ENCODE results near the gene HOXA7.

Gene HOXA7

DNA sequence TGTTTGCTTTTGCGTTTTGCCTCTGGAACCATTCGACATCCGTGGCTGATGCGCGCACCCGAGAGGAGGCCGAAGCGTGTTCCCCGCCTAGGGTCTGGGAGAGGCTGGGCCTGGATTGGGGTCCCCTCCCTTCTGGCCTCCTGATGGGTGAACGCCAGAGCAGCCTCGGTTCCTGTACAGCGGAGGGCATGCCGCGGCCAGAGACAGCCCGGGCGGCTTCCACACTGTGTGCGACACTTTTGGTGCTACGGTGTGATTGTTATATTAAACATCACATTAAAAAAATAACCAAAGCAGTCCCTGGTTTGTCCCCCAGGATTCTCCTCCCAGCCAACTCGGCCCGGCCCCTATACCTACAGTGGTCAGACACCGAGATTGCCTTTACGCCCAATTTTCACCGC is 3.7 kb upstream of the HOXA7 start:
- H3K79me2 ChIP-seq (ENCODE audit: insufficient read depth, low read depth): no peaks in the 10 kb centered on the region
- no peaks in the 10 kb centered on the region for H3K36me3 ChIP-seq (ENCODE audit: insufficient read depth)
- H3K27ac ChIP-seq: no peak overlapping the region
- H3K4me3 ChIP-seq (IDR thresholded peaks at IDR 0.05; ENCODE audit: insufficient read depth, low read depth, low read length): no peak overlapping the region
- H2AFZ ChIP-seq (ENCODE audit: low read depth): peak overlapping the region; percentile 100
- peak overlapping the region; percentile 75 for H3K4me2 ChIP-seq
- peak overlapping the region; percentile 80; the same call in 1 of the 2 replicates for H3K9ac ChIP-seq
- TF ChIP-seq, protein P1, sequence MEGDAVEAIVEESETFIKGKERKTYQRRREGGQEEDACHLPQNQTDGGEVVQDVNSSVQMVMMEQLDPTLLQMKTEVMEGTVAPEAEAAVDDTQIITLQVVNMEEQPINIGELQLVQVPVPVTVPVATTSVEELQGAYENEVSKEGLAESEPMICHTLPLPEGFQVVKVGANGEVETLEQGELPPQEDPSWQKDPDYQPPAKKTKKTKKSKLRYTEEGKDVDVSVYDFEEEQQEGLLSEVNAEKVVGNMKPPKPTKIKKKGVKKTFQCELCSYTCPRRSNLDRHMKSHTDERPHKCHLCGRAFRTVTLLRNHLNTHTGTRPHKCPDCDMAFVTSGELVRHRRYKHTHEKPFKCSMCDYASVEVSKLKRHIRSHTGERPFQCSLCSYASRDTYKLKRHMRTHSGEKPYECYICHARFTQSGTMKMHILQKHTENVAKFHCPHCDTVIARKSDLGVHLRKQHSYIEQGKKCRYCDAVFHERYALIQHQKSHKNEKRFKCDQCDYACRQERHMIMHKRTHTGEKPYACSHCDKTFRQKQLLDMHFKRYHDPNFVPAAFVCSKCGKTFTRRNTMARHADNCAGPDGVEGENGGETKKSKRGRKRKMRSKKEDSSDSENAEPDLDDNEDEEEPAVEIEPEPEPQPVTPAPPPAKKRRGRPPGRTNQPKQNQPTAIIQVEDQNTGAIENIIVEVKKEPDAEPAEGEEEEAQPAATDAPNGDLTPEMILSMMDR (conservative IDR thresholded peaks at IDR 0.05; ENCODE audit: low read depth, low read length): no peak
- H3K27me3 ChIP-seq (ENCODE audit: insufficient read depth, low read depth): no peaks in the 10 kb centered on the region
- H3K4me1 ChIP-seq (ENCODE audit: low read depth, poor library complexity, severe bottlenecking): no peaks in the 10 kb centered on the region
- no peaks in the 10 kb centered on the region for H4K20me1 ChIP-seq (ENCODE audit: insufficient read depth)

GRCh38 chr7:27159266-27160144 is 3.0 kb upstream of the HOXA7 start:
- Histone ChIP-seq H3K79me2 (ENCODE audit: insufficient read depth, low read depth) (no peaks in the 10 kb centered on the region), H3K27me3 (ENCODE audit: insufficient read depth, low read depth) (no peaks in the 10 kb centered on the region), H3K4me2 (no peak overlapping the region), H2AFZ (ENCODE audit: low read depth) (peak overlapping the region; percentile 100; the same call in 1 of the 2 replicates), H3K9ac (no peak overlapping the region), H3K36me3 (ENCODE audit: insufficient read depth) (no peaks in the 10 kb centered on the region), H4K20me1 (ENCODE audit: insufficient read depth) (no peaks in the 10 kb centered on the region), H3K4me1 (ENCODE audit: low read depth, poor library complexity, severe bottlenecking) (no peaks in the 10 kb centered on the region), H3K27ac (no peak overlapping the region), H3K4me3 (IDR thresholded peaks at IDR 0.05; ENCODE audit: insufficient read depth, low read depth, low read length) (no peak overlapping the region)
- TF ChIP-seq, protein P1 (conservative IDR thresholded peaks at IDR 0.05; ENCODE audit: low read depth, low read length): no peak

GRCh38 chr7:27158436-27159265 is 2.2 kb upstream of the HOXA7 start:
- Histone ChIP-seq H3K27ac (no peak overlapping the region), H2AFZ (ENCODE audit: low read depth) (no peak overlapping the region), H3K27me3 (ENCODE audit: insufficient read depth, low read depth) (no peaks in the 10 kb centered on the region), H3K9ac (no peak overlapping the region), H3K79me2 (ENCODE audit: insufficient read depth, low read depth) (no peaks in the 10 kb centered on the region), H3K4me1 (ENCODE audit: low read depth, poor library complexity, severe bottlenecking) (no peaks in the 10 kb centered on the region), H3K4me2 (no peak overlapping the region), H3K4me3 (IDR thresholded peaks at IDR 0.05; ENCODE audit: insufficient read depth, low read depth, low read length) (no peak overlapping the region), H4K20me1 (ENCODE audit: insufficient read depth) (no peaks in the 10 kb centered on the region), H3K36me3 (ENCODE audit: insufficient read depth) (no peaks in the 10 kb centered on the region)
- TF ChIP-seq, protein P1 (conservative IDR thresholded peaks at IDR 0.05; ENCODE audit: low read depth, low read length): no peak

- H4K20me1 ChIP-seq (ENCODE audit: insufficient read depth): no peaks in the 10 kb centered on the region
- no peaks in the 10 kb centered on the region for H3K79me2 ChIP-seq (ENCODE audit: insufficient read depth, low read depth)
- no peak overlapping the region for H3K9ac ChIP-seq
- no peak overlapping the region for H2AFZ ChIP-seq (ENCODE audit: low read depth)
- no peak overlapping the region for H3K4me2 ChIP-seq
- TF ChIP-seq, protein P1 (conservative IDR thresholded peaks at IDR 0.05; ENCODE audit: low read depth, low read length): no peak
- no peaks in the 10 kb centered on the region for H3K36me3 ChIP-seq (ENCODE audit: insufficient read depth)
- no peak overlapping the region for H3K27ac ChIP-seq
- H3K4me3 ChIP-seq (IDR thresholded peaks at IDR 0.05; ENCODE audit: insufficient read depth, low read depth, low read length): no peak overlapping the region
- H3K27me3 ChIP-seq (ENCODE audit: insufficient read depth, low read depth): no peaks in the 10 kb centered on the region
- no peaks in the 10 kb centered on the region for H3K4me1 ChIP-seq (ENCODE audit: low read depth, poor library complexity, severe bottlenecking)
Measured at GRCh38 chr7:27157702-27158431, 1.4 kb upstream of the HOXA7 start.

Measured in KMS-11 (cell line).